ENCODE results near the gene MEGF10.

Gene MEGF10

GRCh38 chr5:127296321-127296720 lies 5.7 kb downstream of the MEGF10 start:
- TF ChIP-seq NFIC (IDR thresholded peaks at IDR 0.05) (no peak), EP300 (IDR thresholded peaks at IDR 0.05; ENCODE audit: borderline replicate concordance) (no peak), EGR1 (IDR thresholded peaks at IDR 0.05) (no peak), YY1 (IDR thresholded peaks at IDR 0.05; ENCODE audit: low read depth) (no peak), MAX (IDR thresholded peaks at IDR 0.05) (no peak), REST (IDR thresholded peaks at IDR 0.05; ENCODE audit: low read depth) (no peak)

- TF ChIP-seq TAF1 (IDR thresholded peaks at IDR 0.05; ENCODE audit: low read depth) (no peak), EP300 (IDR thresholded peaks at IDR 0.05; ENCODE audit: borderline replicate concordance) (no peak), CEBPB (IDR thresholded peaks at IDR 0.05) (no peak), RAD21 (IDR thresholded peaks at IDR 0.05; ENCODE audit: low read depth) (no peak), NFIC (IDR thresholded peaks at IDR 0.05) (no peak), ZBTB7A (IDR thresholded peaks at IDR 0.05; ENCODE audit: low read depth) (no peak), REST (IDR thresholded peaks at IDR 0.05; ENCODE audit: low read depth) (no peak), FOXM1 (IDR thresholded peaks at IDR 0.05; ENCODE audit: borderline replicate concordance, low read depth) (no peak), YY1 (IDR thresholded peaks at IDR 0.05; ENCODE audit: low read depth) (no peak), CREB1 (IDR thresholded peaks at IDR 0.05; ENCODE audit: low read depth) (no peak), MAX (IDR thresholded peaks at IDR 0.05) (no peak), EGR1 (IDR thresholded peaks at IDR 0.05) (no peak), TEAD4 (IDR thresholded peaks at IDR 0.05) (no peak), TCF12 (IDR thresholded peaks at IDR 0.05; ENCODE audit: low read depth) (no peak)
- TF ChIP-seq, protein P1, sequence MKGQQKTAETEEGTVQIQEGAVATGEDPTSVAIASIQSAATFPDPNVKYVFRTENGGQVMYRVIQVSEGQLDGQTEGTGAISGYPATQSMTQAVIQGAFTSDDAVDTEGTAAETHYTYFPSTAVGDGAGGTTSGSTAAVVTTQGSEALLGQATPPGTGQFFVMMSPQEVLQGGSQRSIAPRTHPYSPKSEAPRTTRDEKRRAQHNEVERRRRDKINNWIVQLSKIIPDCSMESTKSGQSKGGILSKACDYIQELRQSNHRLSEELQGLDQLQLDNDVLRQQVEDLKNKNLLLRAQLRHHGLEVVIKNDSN (IDR thresholded peaks at IDR 0.05): no peak
Observed at GRCh38 chr5:127297348-127298035, 6.9 kb downstream of the MEGF10 start.

GRCh38 chr5:127298036-127298429 lies 7.4 kb downstream of the MEGF10 start:
- no peak for TF ChIP-seq RAD21 (IDR thresholded peaks at IDR 0.05; ENCODE audit: low read depth)
- TF ChIP-seq MAX (IDR thresholded peaks at IDR 0.05): no peak
- TF ChIP-seq ZBTB7A (IDR thresholded peaks at IDR 0.05; ENCODE audit: low read depth): no peak
- no peak for TF ChIP-seq TCF12 (IDR thresholded peaks at IDR 0.05; ENCODE audit: low read depth)
- no peak for TF ChIP-seq REST (IDR thresholded peaks at IDR 0.05; ENCODE audit: low read depth)
- no peak for TF ChIP-seq YY1 (IDR thresholded peaks at IDR 0.05; ENCODE audit: low read depth)
- no peak for TF ChIP-seq NFIC (IDR thresholded peaks at IDR 0.05)
- TF ChIP-seq EP300 (IDR thresholded peaks at IDR 0.05; ENCODE audit: borderline replicate concordance): no peak
- no peak for TF ChIP-seq TEAD4 (IDR thresholded peaks at IDR 0.05)
- TF ChIP-seq CEBPB (IDR thresholded peaks at IDR 0.05): no peak
- TF ChIP-seq CREB1 (IDR thresholded peaks at IDR 0.05; ENCODE audit: low read depth): no peak
- TF ChIP-seq FOXM1 (IDR thresholded peaks at IDR 0.05; ENCODE audit: borderline replicate concordance, low read depth): no peak
- no peak for TF ChIP-seq EGR1 (IDR thresholded peaks at IDR 0.05)
- TF ChIP-seq, protein P1 (IDR thresholded peaks at IDR 0.05): no peak
- TF ChIP-seq TAF1 (IDR thresholded peaks at IDR 0.05; ENCODE audit: low read depth): no peak

DNA sequence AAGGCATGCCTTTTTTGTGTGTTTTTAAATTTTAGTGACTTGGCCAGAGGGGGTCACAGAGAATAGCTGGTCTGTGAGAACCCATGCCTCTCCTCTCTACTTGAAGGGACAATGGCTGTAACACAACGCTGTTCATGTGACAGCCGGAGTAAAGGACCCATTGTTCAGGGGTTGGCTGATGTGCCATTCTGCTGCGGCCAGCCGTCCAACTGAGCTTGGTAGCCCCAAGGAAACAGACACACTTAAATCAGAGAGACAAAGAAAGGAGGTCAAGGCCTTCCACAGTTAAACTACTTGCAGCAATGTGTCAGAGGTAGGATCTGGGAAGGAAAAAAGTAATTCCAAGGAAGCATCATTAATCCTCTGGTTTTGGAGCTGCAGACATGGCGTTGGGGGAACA lies 8.1 kb downstream of the MEGF10 start:
- no peak for TF ChIP-seq RAD21 (IDR thresholded peaks at IDR 0.05; ENCODE audit: low read depth)
- TF ChIP-seq, protein P1 (IDR thresholded peaks at IDR 0.05): no peak
- no peak for TF ChIP-seq MAX (IDR thresholded peaks at IDR 0.05)
- TF ChIP-seq CEBPB (IDR thresholded peaks at IDR 0.05): no peak
- TF ChIP-seq REST (IDR thresholded peaks at IDR 0.05; ENCODE audit: low read depth): no peak
- TF ChIP-seq TAF1 (IDR thresholded peaks at IDR 0.05; ENCODE audit: low read depth): no peak
- TF ChIP-seq TCF12 (IDR thresholded peaks at IDR 0.05; ENCODE audit: low read depth): no peak
- TF ChIP-seq YY1 (IDR thresholded peaks at IDR 0.05; ENCODE audit: low read depth): no peak
- TF ChIP-seq TEAD4 (IDR thresholded peaks at IDR 0.05): no peak
- no peak for TF ChIP-seq NFIC (IDR thresholded peaks at IDR 0.05)
- no peak for TF ChIP-seq CREB1 (IDR thresholded peaks at IDR 0.05; ENCODE audit: low read depth)
- TF ChIP-seq EP300 (IDR thresholded peaks at IDR 0.05; ENCODE audit: borderline replicate concordance): no peak
- no peak for TF ChIP-seq EGR1 (IDR thresholded peaks at IDR 0.05)
- no peak for TF ChIP-seq ZBTB7A (IDR thresholded peaks at IDR 0.05; ENCODE audit: low read depth)
- TF ChIP-seq FOXM1 (IDR thresholded peaks at IDR 0.05; ENCODE audit: borderline replicate concordance, low read depth): no peak
